ENCODE results near the gene KCNG3. TPM values are rescaled to one million over a fixed set of nuclear protein-coding genes. Genes with fewer than 3 reads are reported as not detected.
A peak's percentile ranks its signal among the peaks of the same experiment; 100 is the strongest.

KCNG3 gene
- total and polyA plus RNA-seq, 2 of the 13 experiments (the other 11 are each of a cell fraction or from before 2014, with no cell fraction given): 2.8 to 4.8 TPM

GRCh38 chr2:42493468-42494354 is at the start of gene KCNG3 (continued):
- TF ChIP-seq ZNF18 (CRISPR knock-in tag; IDR thresholded peaks at IDR 0.05; ENCODE audit: insufficient replicate concordance): peak; percentile 0
- TF ChIP-seq ZSCAN5A (CRISPR knock-in tag; IDR thresholded peaks at IDR 0.05; ENCODE audit: borderline replicate concordance): peak; percentile 81
- peak; percentile 19; the same call in 1 of the 2 replicates for TF ChIP-seq MTA1 (CRISPR knock-in tag; IDR thresholded peaks at IDR 0.05; ENCODE audit: borderline replicate concordance)
- TF ChIP-seq GRHL1 (CRISPR knock-in tag; conservative IDR thresholded peaks at IDR 0.05): no peak
- no peak for TF ChIP-seq PRPF4 (IDR thresholded peaks at IDR 0.05; ENCODE audit: low read depth, low read length, poor library complexity, severe bottlenecking)
- peak; percentile 48; the same call in 1 of the 2 replicates for TF ChIP-seq LBX2 (CRISPR knock-in tag; IDR thresholded peaks at IDR 0.05; ENCODE audit: borderline replicate concordance)
- 0 out of 2 replicates have a peak, but pooled peaks have one; percentile 49 for TF ChIP-seq THYN1 (CRISPR knock-in tag; IDR thresholded peaks at IDR 0.05; ENCODE audit: borderline replicate concordance, low read depth)
- TF ChIP-seq RAD21 (CRISPR knock-in tag; IDR thresholded peaks at IDR 0.05): peak; percentile 25; the same call in 1 of the 2 replicates
- TF ChIP-seq KLF6 (CRISPR knock-in tag; IDR thresholded peaks at IDR 0.05): peak; percentile 72; the same call in 1 of the 2 replicates
- TF ChIP-seq SP1 (IDR thresholded peaks at IDR 0.05): no peak
- TF ChIP-seq SP1 (CRISPR knock-in tag; IDR thresholded peaks at IDR 0.05): peak; percentile 37
- peak; percentile 1; the same call in 1 of the 2 replicates for TF ChIP-seq NCOR1 (IDR thresholded peaks at IDR 0.05; ENCODE audit: borderline replicate concordance, low read length)
- peak; percentile 52; the same call in 1 of the 2 replicates for TF ChIP-seq RNF2 (conservative IDR thresholded peaks at IDR 0.05; ENCODE audit: low read depth)
- peak; percentile 73 for TF ChIP-seq EEA1 (CRISPR knock-in tag; IDR thresholded peaks at IDR 0.05; ENCODE audit: borderline replicate concordance)
- peak; percentile 54 for TF ChIP-seq HOXA3 (CRISPR knock-in tag; IDR thresholded peaks at IDR 0.05)
- peak; percentile 12 for TF ChIP-seq HNRNPK (IDR thresholded peaks at IDR 0.05; ENCODE audit: low read depth, low read length, poor library complexity, severe bottlenecking)
- TF ChIP-seq ARID2 (CRISPR knock-in tag; IDR thresholded peaks at IDR 0.05; ENCODE audit: borderline replicate concordance): 0 out of 2 replicates have a peak, but pooled peaks have one; percentile 18
- 0 out of 2 replicates have a peak, but pooled peaks have one; percentile 36 for TF ChIP-seq ZNF710 (CRISPR knock-in tag; IDR thresholded peaks at IDR 0.05; ENCODE audit: borderline replicate concordance)
- TF ChIP-seq PPARG (CRISPR knock-in tag; conservative IDR thresholded peaks at IDR 0.05): peak; percentile 39; the same call in 1 of the 2 replicates
- TF ChIP-seq SRY (CRISPR knock-in tag; IDR thresholded peaks at IDR 0.05): peak; percentile 82
